ENCODE measurements around the gene EPHB2.
"Not testable (repeated sequence)": the region's sequence is repeated elsewhere in the genome, so short reads cannot be mapped to it uniquely, and the experiment has no call there.

EPHB2 gene
- 0 to 4.0 (median 1.6) reads per million in 9 experiments for total RNA-seq

DNA sequence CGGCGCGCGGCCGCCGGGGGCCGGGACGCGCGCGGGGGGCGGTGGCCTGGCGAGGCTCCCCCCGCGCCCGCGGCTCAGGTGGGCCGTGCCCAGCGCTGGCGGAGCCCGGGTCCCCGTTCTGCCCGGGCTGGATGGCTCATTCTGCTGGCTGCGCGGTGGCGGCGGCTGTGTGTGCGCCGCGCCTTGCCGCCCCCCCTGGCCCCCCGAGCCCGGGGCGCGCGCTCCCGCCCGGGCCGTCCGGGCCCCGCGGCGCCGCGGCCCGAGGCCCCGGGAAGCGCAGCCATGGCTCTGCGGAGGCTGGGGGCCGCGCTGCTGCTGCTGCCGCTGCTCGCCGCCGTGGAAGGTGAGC, at the start of gene EPHB2:
Gene EPHB2, plus strand, starts transcription at position 139 of the 349 bp plus-strand sequence. Its CDS starts 144 bp downstream, at position 283.
- no peak for DNase-seq
- peak; percentile 55 for ATAC-seq (replicated peaks)
- H3K9me3 Mint-ChIP-seq, result no peaks in the 10 kb centered on the region
- H3K4me3 Mint-ChIP-seq, result peak within 1 kb of the TSS; percentile 71 to 77
- peaks cover 0 to 5% of the 10 kb centered on the region in 2 donors for H3K4me1 Mint-ChIP-seq (ENCODE audit: low read depth in 2 of 2)
- H3K36me3 Mint-ChIP-seq (ENCODE audit: insufficient read depth), result no peaks in the 10 kb centered on the region
- H3K27me3 Mint-ChIP-seq, result peaks cover 62 to 77% of the 10 kb centered on the region in 2 donors
- H3K27ac Mint-ChIP-seq, result no peak within 1 kb of the TSS

DNA sequence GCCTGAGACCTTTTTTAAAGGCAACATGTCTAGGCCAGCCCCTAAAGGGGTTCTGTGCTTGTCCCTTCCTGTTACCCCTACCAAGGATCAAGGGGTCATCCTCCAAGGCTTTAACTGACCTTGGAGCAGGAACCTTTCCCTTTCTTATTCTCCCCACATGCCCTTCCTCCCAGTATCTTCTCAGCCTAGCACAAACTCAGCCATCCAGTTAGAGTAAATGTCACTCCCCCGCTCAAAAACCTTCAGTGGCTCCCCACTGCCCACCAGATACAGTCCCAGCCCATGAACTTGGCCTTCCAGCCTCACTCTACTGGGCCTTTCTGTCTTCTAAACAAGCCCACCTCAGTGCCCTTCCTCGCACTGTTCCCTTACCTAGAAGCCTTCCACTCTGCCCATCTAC, 48.8 kb upstream of the EPHB2 start:
- ATAC-seq (replicated peaks) (no peak), DNase-seq (no peak)
- Mint-ChIP-seq H3K9me3 (no peaks in the 10 kb centered on the region), H3K4me1 (ENCODE audit: low read depth in 2 of 2) (peaks cover 0 to 5% of the 10 kb centered on the region in 2 donors), H3K4me3 (no peak overlapping the region), H3K27ac (peak overlapping the region in 1 of 2 donors; percentile 45), H3K27me3 (peaks cover 44 to 84% of the 10 kb centered on the region in 2 donors), H3K36me3 (ENCODE audit: insufficient read depth) (no peaks in the 10 kb centered on the region)

DNA sequence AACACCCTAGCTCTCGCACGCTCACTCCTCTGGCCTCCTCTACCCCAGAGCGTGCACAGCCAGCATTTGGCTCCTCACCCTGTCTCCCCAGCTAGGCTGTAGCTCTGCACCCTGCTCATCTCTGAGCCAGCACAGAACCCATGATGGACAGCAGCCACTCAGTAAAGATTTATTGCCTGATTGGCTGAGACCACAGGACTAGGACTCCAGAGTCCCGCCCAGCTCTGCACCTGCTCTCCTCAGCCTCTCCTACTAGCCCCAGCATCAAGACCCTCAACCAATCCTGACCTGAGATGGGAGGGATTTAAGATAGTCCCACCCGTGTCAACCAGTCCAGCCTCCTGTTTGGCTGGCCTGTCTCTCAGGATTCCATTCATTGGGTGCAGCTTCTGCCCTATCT, 48.3 kb upstream of the EPHB2 start:
- Mint-ChIP-seq H3K4me1 (ENCODE audit: low read depth in 2 of 2) (peaks cover 0 to 5% of the 10 kb centered on the region in 2 donors), H3K27me3 (peaks cover 46 to 84% of the 10 kb centered on the region in 2 donors), H3K36me3 (ENCODE audit: insufficient read depth) (no peaks in the 10 kb centered on the region), H3K9me3 (no peaks in the 10 kb centered on the region), H3K27ac (peak overlapping the region in 1 of 2 donors; percentile 45), H3K4me3 (no peak overlapping the region)
- DNase-seq (no peak), ATAC-seq (replicated peaks) (no peak)

DNA sequence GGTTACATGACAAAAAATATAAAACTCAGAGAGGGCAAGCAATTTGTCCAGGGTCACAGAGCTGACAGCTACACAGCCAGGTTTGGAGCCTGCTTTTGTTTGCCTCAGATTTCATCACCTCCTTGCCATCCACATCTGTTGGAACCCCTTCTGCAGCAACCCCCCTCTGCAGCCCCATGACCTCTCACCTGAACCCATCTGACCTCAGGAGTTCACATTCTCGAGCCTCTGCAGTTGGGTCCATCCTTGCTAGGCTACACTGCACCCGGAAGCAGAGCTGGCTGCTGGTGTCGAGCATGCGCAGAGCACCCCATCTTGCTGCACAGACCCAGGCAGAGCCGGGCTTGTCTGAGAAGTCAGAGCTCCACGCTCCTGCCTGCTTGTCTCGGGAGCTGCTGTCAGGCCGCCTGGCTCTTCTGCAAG, 47.6 kb upstream of the EPHB2 start:
- Mint-ChIP-seq H3K4me1 (ENCODE audit: low read depth in 2 of 2) (peaks cover 0 to 5% of the 10 kb centered on the region in 2 donors), H3K27me3 (peaks cover 53 to 84% of the 10 kb centered on the region in 2 donors), H3K36me3 (ENCODE audit: insufficient read depth) (no peaks in the 10 kb centered on the region), H3K4me3 (no peak overlapping the region), H3K27ac (no peak overlapping the region), H3K9me3 (no peaks in the 10 kb centered on the region)
- DNase-seq (no peak), ATAC-seq (replicated peaks) (no peak)

DNA sequence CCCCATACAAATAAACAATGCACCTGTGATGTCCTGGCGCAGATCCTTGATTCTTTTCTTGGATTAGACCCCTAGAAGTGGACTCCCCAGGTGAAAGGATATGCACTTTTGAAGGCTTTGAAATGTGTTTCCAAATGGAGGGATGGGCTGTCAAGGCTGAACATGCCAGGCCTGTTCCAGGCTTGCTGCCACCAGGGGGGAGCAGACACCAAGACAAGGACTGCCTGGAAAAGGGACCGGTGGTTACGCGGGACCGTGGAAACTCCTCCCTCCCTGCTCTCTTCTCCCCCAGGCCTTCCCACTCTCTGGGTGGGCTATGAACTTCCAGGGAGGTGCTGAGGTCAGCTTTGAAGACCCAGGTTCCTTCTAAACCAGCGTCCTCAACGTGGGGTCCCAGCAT, 44.9 kb upstream of the EPHB2 start:
- ATAC-seq (replicated peaks), result no peak
- H3K36me3 Mint-ChIP-seq (ENCODE audit: insufficient read depth), result no peaks in the 10 kb centered on the region
- DNase-seq, result no peak
- no peak overlapping the region for H3K4me3 Mint-ChIP-seq
- no peaks in the 10 kb centered on the region for H3K9me3 Mint-ChIP-seq
- H3K27ac Mint-ChIP-seq, result no peak overlapping the region
- peaks cover 0 to 5% of the 10 kb centered on the region in 2 donors for H3K4me1 Mint-ChIP-seq (ENCODE audit: low read depth in 2 of 2)
- H3K27me3 Mint-ChIP-seq, result peaks cover 63 to 92% of the 10 kb centered on the region in 2 donors

- Mint-ChIP-seq H3K27ac (no peak overlapping the region), H3K36me3 (ENCODE audit: insufficient read depth) (no peaks in the 10 kb centered on the region), H3K27me3 (peaks cover 68 to 92% of the 10 kb centered on the region in 2 donors), H3K9me3 (no peaks in the 10 kb centered on the region), H3K4me1 (ENCODE audit: low read depth in 2 of 2) (peaks cover 0 to 5% of the 10 kb centered on the region in 2 donors), H3K4me3 (no peak overlapping the region)
- ATAC-seq (replicated peaks), result no peak
- no peak for DNase-seq
Observed at GRCh38 chr1:22666412-22666811, 44.2 kb upstream of the EPHB2 start.

DNA sequence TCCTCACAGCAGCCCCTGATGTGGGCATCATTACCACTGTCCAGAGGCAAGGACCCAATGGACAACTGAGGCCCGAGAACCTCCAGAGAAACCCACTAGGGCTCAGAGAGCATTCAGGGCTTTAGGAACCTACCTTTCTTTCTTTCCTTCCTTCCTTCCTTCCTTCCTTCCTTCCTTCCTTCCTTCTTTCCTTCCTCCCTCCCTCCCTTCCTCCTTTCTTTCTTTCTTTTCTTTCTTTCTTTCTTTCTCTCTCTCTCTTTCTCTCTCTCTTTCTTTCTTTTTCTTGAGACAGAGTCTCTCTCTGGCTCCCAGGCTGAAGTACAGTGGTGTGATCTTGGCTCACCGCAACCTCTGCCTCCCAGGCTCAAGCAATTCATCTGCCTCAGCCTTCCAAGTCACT, 41.8 kb upstream of the EPHB2 start:
- not testable (repeated sequence) for H3K36me3 Mint-ChIP-seq (ENCODE audit: insufficient read depth); H3K27ac Mint-ChIP-seq; DNase-seq; H3K9me3 Mint-ChIP-seq; H3K4me3 Mint-ChIP-seq; ATAC-seq (replicated peaks); H3K4me1 Mint-ChIP-seq (ENCODE audit: low read depth in 2 of 2)
- peaks cover 67 to 92% of the 10 kb centered on the region in 2 donors for H3K27me3 Mint-ChIP-seq

DNA sequence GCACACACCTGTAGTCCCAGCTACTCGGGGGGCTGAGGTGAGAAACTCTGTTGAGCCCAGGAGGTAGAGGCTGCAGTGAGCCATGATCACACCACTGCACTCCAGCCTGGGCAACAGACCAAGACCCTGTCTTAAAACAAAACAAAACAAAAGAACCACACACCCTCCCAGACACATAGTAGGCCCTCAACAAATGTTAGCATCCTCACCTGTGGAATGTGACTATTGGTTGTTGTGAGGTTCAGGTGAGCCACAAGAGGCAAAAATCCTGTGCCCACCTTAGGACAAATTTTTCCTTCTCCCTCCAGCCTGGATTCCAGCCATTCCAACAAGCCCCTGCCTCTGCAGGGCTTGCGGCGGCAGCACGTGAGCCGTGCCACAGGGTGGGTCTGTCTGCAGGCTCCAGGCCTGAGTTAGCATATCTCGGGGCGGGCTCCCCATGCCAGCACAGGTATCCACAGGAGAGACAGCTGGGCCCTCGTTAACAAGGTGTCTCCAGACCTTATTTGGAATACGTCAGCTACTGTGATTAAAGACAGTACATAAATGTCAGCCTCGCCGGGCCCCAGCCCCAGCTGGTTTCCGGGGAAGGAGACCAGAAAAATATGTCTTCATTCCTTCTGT, 40.2 kb upstream of the EPHB2 start:
- Mint-ChIP-seq H3K27ac (no peak overlapping the region), H3K4me3 (no peak overlapping the region), H3K27me3 (peaks cover 72 to 87% of the 10 kb centered on the region in 2 donors), H3K4me1 (ENCODE audit: low read depth in 2 of 2) (no peaks in the 10 kb centered on the region), H3K9me3 (no peaks in the 10 kb centered on the region), H3K36me3 (ENCODE audit: insufficient read depth) (no peaks in the 10 kb centered on the region)
- DNase-seq (no peak), ATAC-seq (replicated peaks) (no peak)

- H3K4me1 Mint-ChIP-seq (ENCODE audit: low read depth in 2 of 2), result no peaks in the 10 kb centered on the region
- peaks cover 75 to 83% of the 10 kb centered on the region in 2 donors for H3K27me3 Mint-ChIP-seq
- no peaks in the 10 kb centered on the region for H3K36me3 Mint-ChIP-seq (ENCODE audit: insufficient read depth)
- no peaks in the 10 kb centered on the region for H3K9me3 Mint-ChIP-seq
- H3K27ac Mint-ChIP-seq, result no peak overlapping the region
- H3K4me3 Mint-ChIP-seq, result no peak overlapping the region
- no peak for ATAC-seq (replicated peaks)
- DNase-seq, result no peak
Observed at GRCh38 chr1:22671999-22672398, 38.6 kb upstream of the EPHB2 start.

DNA sequence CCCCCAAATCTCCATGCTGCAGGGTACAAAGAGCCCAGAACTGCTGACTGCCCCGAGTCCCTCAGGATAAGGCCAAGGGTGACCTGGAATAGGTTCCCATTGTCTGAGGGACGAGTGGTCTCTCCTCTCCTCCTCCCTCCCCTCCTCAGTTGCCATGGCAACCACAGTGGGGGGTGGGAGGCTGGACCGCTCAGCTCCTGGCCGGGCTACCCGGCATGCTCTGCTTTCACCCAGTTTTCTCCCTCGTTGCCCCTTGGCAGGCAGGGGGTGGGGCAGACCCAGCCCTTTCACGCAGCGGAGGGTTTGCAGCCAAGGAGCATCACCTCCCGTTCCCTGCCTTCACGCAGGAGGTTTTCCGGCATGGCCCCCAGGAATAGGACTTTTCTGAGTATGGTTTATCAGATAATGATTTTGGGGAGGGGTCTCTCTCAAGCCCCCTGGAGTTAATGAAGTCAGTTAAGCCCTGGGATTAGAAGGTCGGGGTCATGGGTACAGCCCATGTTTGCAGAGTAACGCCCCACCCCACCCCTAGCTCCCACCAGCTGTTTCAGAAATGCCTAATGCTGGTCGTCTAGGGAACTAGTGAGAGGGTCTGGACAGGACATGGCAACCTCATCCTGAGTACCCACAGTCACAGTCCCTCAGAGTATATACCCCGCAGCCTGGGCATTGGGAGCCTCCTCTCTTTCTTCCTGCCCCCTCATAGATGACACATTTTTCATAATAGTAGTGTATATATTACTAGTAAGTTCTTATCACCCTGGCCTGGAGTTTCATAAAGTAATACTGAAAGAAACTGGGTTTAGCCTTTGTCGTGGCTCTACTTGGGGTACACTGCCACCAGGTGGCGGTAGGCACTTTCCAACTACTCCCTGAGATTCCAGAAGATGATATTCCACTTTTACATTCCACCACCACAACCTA, 36.9 kb upstream of the EPHB2 start:
- Mint-ChIP-seq H3K4me3 (no peak overlapping the region), H3K9me3 (no peaks in the 10 kb centered on the region), H3K36me3 (ENCODE audit: insufficient read depth) (no peaks in the 10 kb centered on the region), H3K4me1 (ENCODE audit: low read depth in 2 of 2) (no peaks in the 10 kb centered on the region), H3K27ac (no peak overlapping the region), H3K27me3 (peaks cover 58 to 66% of the 10 kb centered on the region in 2 donors)
- DNase-seq (no peak), ATAC-seq (replicated peaks) (no peak)

GRCh38 chr1:22674410-22674749, 36.3 kb upstream of the EPHB2 start:
- H3K4me1 Mint-ChIP-seq (ENCODE audit: low read depth in 2 of 2), result no peaks in the 10 kb centered on the region
- H3K9me3 Mint-ChIP-seq, result no peaks in the 10 kb centered on the region
- no peak for ATAC-seq (replicated peaks)
- H3K27me3 Mint-ChIP-seq, result peaks cover 53 to 60% of the 10 kb centered on the region in 2 donors
- H3K27ac Mint-ChIP-seq, result no peak overlapping the region
- no peak overlapping the region for H3K4me3 Mint-ChIP-seq
- H3K36me3 Mint-ChIP-seq (ENCODE audit: insufficient read depth), result no peaks in the 10 kb centered on the region
- DNase-seq, result no peak

GRCh38 chr1:22676151-22676550, 34.5 kb upstream of the EPHB2 start:
- DNase-seq, result not testable (repeated sequence)

GRCh38 chr1:22676916-22677583, 33.6 kb upstream of the EPHB2 start:
- ATAC-seq (replicated peaks) (no peak), DNase-seq (no peak)
- H3K9me3 Mint-ChIP-seq, result no peaks in the 10 kb centered on the region
- peaks cover 33 to 35% of the 10 kb centered on the region in 2 donors for H3K27me3 Mint-ChIP-seq
- H3K4me3 Mint-ChIP-seq, result no peak overlapping the region
- no peaks in the 10 kb centered on the region for H3K4me1 Mint-ChIP-seq (ENCODE audit: low read depth in 2 of 2)
- H3K36me3 Mint-ChIP-seq (ENCODE audit: insufficient read depth), result no peaks in the 10 kb centered on the region
- H3K27ac Mint-ChIP-seq, result no peak overlapping the region

More at GRCh38 chr1:22676151-22676550, 34.5 kb upstream of the EPHB2 start:
- not testable (repeated sequence) for H3K4me3 Mint-ChIP-seq; H3K36me3 Mint-ChIP-seq (ENCODE audit: insufficient read depth); H3K27ac Mint-ChIP-seq; H3K9me3 Mint-ChIP-seq; H3K4me1 Mint-ChIP-seq (ENCODE audit: low read depth in 2 of 2); ATAC-seq (replicated peaks)
- H3K27me3 Mint-ChIP-seq, result peaks cover 40 to 42% of the 10 kb centered on the region in 2 donors

Measured in effector memory CD8-positive, alpha-beta T cell (primary cell).